Left renal cortex interstitium (tissue), 4 donors: Measurements from ENCODE around the gene DMD. TPM values are rescaled to one million over a fixed set of nuclear protein-coding genes. Genes with fewer than 3 reads are reported as not detected.

Source experiments
- DNase-seq, 4 donors: peaks; one replicate each; pipeline ENCODE4 v3.0.0-alpha.2; 2013; ENCODE audit warnings: low read depth in 4 of 4, low spot score in 2 of 4, missing footprints in 1 of 4
- polyA plus RNA-seq, 4 donors: library from polyadenylated mRNA; unstranded; fragments of 120-200 nt; gene quantifications; one replicate each; pipeline ENCODE4 v1.2.1, GENCODE V29; 2013; ENCODE audit not compliant: insufficient read length in 4 of 4

The DMD gene
- polyA plus RNA-seq, 4 donors, result 14.0 to 17.4 (median 15.2) TPM

GRCh38 chrX:31811106-31811505 is 1400.2 kb downstream of the DMD start:
- no peak for DNase-seq

- no peak for DNase-seq
Measured at GRCh38 chrX:31808357-31808756, 1403.0 kb downstream of the DMD start.

- DNase-seq, result no peak
Measured at GRCh38 chrX:31807165-31807564, 1404.2 kb downstream of the DMD start.

GRCh38 chrX:31805781-31806180 is 1405.6 kb downstream of the DMD start:
- DNase-seq, result no peak

- no peak for DNase-seq
Measured at GRCh38 chrX:31800219-31800618, 1411.1 kb downstream of the DMD start.

- DNase-seq, result no peak
Measured at GRCh38 chrX:31796624-31797023, 1414.7 kb downstream of the DMD start.

GRCh38 chrX:31747411-31747810 is 1463.9 kb downstream of the DMD start:
- DNase-seq, result no peak

- DNase-seq, result no peak
Measured at GRCh38 chrX:31743004-31743403, 1468.3 kb downstream of the DMD start.

- no peak for DNase-seq
Measured at GRCh38 chrX:31717474-31717873, 1493.9 kb downstream of the DMD start.

GRCh38 chrX:31715675-31716074 is 1495.7 kb downstream of the DMD start:
- no peak for DNase-seq

GRCh38 chrX:31714797-31715196 is 1496.6 kb downstream of the DMD start:
- no peak for DNase-seq

- no peak for DNase-seq
Measured at GRCh38 chrX:31713120-31713519, 1498.2 kb downstream of the DMD start.

GRCh38 chrX:31711166-31711565 is 1500.2 kb downstream of the DMD start:
- no peak for DNase-seq

GRCh38 chrX:31708116-31708515 is 1503.2 kb downstream of the DMD start:
- DNase-seq, result no peak

- DNase-seq, result no peak
Measured at GRCh38 chrX:31706466-31706865, 1504.9 kb downstream of the DMD start.

GRCh38 chrX:31705816-31706215 is 1505.5 kb downstream of the DMD start:
- DNase-seq, result no peak

GRCh38 chrX:31704938-31705337 is 1506.4 kb downstream of the DMD start:
- no peak for DNase-seq

GRCh38 chrX:31702222-31702621 is 1509.1 kb downstream of the DMD start:
- DNase-seq, result no peak

GRCh38 chrX:31697294-31697916 is 1513.9 kb downstream of the DMD start:
- DNase-seq, result no peak

GRCh38 chrX:31679861-31680260 is 1531.5 kb downstream of the DMD start:
- no peak for DNase-seq

GRCh38 chrX:31670245-31670644 is 1541.1 kb downstream of the DMD start:
- no peak for DNase-seq

- DNase-seq, result no peak
Measured at GRCh38 chrX:31665454-31665853, 1545.9 kb downstream of the DMD start.

- no peak for DNase-seq
Measured at GRCh38 chrX:31663172-31663571, 1548.2 kb downstream of the DMD start.
